ENCODE results near the gene MYO1D.

The MYO1D gene

GRCh38 chr17:32519228-32520103 lies 357.5 kb downstream of the MYO1D start:
- no peak for TF ChIP-seq CTCF (IDR thresholded peaks at IDR 0.05; ENCODE audit: low read depth, low read length, missing control alignments)
- peak overlapping the region; percentile 32 for H3K4me3 ChIP-seq (ENCODE audit: low read depth, low read length)
- DNase-seq (ENCODE audit: low read depth) = no peak

DNA sequence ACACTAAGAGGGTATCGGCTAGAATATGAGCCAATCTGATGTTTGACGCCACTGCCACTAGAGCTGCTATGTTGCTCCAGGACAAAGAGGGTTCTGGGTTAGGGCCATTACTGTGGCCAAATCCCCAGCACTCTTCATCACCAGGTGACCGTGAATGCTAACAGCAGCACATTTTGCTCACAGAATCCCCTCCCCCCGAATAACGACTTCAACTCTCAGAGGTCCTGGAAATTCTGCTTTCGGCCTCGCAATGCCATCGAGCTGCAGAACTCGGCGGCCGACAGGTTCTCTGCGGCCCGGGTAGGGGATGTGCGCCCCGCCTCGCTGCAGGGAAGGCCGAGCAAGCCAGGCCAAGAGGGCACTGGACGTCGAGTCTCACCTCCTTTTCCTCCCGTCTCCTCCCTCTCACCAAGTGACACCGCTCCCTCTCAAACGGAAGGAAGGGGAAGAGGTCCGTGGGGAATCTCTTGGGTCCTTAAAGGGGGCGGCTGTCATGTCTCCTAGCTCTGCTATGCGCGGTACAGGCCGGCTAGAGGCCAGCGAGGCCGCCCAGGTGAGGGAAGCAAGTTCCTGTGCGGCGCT lies 358.2 kb downstream of the MYO1D start:
- H3K4me3 ChIP-seq (ENCODE audit: low read depth, low read length) = peak overlapping the region; percentile 32; the same call in 1 of the 2 replicates
- DNase-seq (ENCODE audit: low read depth) = no peak
- no peak for TF ChIP-seq CTCF (IDR thresholded peaks at IDR 0.05; ENCODE audit: low read depth, low read length, missing control alignments)

DNA sequence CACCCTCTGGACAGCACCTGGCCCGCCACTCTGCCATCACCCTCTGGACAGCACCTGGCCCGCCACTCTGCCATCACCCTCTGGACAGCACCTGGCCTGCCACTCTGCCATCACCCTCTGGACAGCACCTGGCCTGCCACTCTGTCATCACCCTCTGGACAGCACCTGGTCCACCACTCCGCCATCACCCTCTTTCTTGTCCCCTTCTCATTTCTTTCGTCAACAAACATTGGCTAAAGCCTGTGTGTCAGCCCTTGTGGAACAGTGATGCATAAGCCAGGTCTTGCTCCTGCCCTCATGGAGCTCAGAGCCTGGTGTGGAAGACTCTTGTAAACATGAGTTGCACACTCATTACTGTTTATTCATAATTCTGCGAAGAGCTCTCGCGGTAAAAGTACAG lies 358.9 kb downstream of the MYO1D start:
- no peak for TF ChIP-seq CTCF (IDR thresholded peaks at IDR 0.05; ENCODE audit: low read depth, low read length, missing control alignments)
- no peak overlapping the region for H3K4me3 ChIP-seq (ENCODE audit: low read depth, low read length)
- DNase-seq (ENCODE audit: low read depth) = no peak

DNA sequence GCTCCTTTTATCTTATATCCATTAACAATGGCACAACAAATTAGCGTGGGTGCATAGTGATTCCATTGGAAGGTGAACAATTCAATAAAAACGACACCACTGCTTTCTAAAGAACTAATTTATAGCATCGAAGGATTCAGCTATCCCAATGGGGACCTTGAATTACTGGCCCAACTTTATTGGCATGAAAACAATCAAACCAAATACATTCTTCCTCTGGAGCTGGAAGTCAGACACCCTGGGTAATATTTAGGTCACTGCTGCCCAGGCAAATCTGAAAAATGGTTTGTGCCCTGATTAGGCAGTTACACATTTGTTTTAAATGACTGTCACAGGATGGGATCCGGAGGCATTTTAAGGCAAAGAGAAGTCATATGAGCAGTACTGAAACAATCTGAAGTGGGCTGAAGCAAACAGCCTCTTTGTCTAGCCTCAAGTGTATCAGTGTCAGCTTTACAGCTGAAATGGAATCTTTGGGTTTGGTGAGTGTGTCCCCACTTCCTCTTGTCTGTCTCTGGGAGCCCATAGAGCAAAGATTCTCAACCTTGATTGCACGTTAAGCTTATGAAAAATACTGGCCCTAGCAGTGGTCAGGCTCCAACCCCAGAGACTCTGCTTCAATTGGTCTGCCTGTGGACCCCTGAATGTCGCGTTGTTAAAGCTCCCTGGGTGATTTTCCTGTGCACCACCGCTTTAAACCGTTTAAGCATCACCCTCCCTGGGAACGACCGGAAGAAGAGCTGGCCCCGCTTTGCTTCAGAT lies 359.8 kb downstream of the MYO1D start:
- DNase-seq (ENCODE audit: low read depth) = peak; percentile 74
- no peak for TF ChIP-seq CTCF (IDR thresholded peaks at IDR 0.05; ENCODE audit: low read depth, low read length, missing control alignments)
- no peak overlapping the region; the same call in 1 of the 2 replicates for H3K4me3 ChIP-seq (ENCODE audit: low read depth, low read length)

- no peak overlapping the region; the same call in 1 of the 2 replicates for H3K4me3 ChIP-seq (ENCODE audit: low read depth, low read length)
- no peak for DNase-seq (ENCODE audit: low read depth)
- no peak for TF ChIP-seq CTCF (IDR thresholded peaks at IDR 0.05; ENCODE audit: low read depth, low read length, missing control alignments)
These were observed 360.5 kb downstream of the MYO1D start for GRCh38 chr17:32516450-32516849.

DNA sequence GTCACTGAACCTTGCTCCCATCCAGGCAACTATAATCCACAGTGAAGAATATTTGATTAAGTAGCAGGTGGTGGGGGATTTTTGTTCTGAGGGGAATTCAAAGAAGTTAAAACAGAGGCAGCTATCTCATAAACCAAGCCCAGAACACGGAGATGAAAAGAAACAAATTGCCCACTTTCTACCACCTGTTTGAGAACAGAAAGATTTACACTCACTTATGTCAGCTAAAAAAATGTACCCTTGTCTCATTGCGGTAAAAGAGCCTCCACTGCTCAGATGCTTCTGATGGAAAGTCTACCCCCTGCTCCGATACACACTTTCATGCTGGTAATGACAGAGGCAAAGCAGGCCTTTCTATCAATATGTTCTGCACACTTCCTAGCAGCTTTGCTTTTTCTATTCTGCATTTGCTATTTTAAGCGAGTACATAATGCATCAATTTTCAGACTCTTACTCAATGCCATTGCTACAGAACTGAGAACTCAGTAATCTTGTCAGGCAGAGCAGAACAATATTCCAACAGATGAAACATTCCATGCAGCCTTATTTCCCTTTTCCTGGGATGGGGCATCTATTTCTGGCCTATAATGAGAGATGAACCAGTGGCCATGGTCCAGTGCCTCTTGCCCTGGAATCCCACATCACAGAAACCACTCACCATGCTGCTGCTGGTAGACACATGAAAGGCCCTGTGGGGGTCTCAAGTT lies 361.1 kb downstream of the MYO1D start:
- no peak overlapping the region; the same call in 1 of the 2 replicates for H3K4me3 ChIP-seq (ENCODE audit: low read depth, low read length)
- DNase-seq (ENCODE audit: low read depth) = peak; percentile 77
- no peak for TF ChIP-seq CTCF (IDR thresholded peaks at IDR 0.05; ENCODE audit: low read depth, low read length, missing control alignments)

All from GM12864 (cell line).